DND-41 (cell line): ENCODE results near the gene HSD17B7.

Experiments
- EZH2 ChIP-seq: IDR thresholded peaks from 3 replicates; pipeline ENCODE4 v1.6.1; 2012; ENCODE audit warnings: borderline replicate concordance, low read depth, mild to moderate bottlenecking, moderate library complexity, low read length, inconsistent platforms; ENCODE audit not compliant: severe bottlenecking
- TF ChIP-seq, protein P1 (sequence below): IDR thresholded peaks from 2 replicates; pipeline ENCODE4 v1.5.1; 2012; ENCODE audit warnings: borderline replicate concordance, low read length, moderate library complexity, mild to moderate bottlenecking; ENCODE audit not compliant: poor library complexity, severe bottlenecking; ENCODE audit errors: extremely low read depth

DNA sequence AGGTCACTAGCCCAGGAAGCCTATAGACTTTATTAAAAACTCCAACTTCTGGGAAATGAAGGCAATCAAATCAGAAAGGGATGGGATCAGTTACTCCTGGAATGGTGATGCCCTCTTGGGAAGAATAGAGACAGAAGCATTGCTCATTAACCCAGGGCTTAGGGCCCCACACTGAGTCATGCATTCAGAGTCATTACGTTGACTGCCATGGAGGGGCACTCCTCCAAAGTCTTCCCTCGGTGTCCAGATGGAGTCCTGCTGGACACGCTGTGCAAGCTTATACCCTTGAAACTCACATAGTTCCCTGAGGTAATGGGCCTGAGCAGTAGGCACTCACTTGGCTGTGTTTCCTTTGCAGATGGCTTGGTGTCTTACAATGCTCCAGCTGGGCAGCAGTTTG lies 35.2 kb upstream of the HSD17B7 start:
- TF ChIP-seq, protein P1, sequence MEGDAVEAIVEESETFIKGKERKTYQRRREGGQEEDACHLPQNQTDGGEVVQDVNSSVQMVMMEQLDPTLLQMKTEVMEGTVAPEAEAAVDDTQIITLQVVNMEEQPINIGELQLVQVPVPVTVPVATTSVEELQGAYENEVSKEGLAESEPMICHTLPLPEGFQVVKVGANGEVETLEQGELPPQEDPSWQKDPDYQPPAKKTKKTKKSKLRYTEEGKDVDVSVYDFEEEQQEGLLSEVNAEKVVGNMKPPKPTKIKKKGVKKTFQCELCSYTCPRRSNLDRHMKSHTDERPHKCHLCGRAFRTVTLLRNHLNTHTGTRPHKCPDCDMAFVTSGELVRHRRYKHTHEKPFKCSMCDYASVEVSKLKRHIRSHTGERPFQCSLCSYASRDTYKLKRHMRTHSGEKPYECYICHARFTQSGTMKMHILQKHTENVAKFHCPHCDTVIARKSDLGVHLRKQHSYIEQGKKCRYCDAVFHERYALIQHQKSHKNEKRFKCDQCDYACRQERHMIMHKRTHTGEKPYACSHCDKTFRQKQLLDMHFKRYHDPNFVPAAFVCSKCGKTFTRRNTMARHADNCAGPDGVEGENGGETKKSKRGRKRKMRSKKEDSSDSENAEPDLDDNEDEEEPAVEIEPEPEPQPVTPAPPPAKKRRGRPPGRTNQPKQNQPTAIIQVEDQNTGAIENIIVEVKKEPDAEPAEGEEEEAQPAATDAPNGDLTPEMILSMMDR: no peak
- TF ChIP-seq EZH2: no peak
